Mucosa of rectum (tissue), 2 donors: Measurements from ENCODE around the gene IMMP2L.

ENCODE experiments used
- H3K27ac ChIP-seq, 2 donors: one replicate each; pipeline ENCODE4 v1.7.0; 2013; ENCODE audit warnings: inconsistent platforms in 2 of 2, low read depth in 2 of 2, low read length in 2 of 2
- H3K27me3 ChIP-seq, 2 donors: one replicate each; pipeline ENCODE4 v1.7.0; 2013; ENCODE audit warnings: low read length in 2 of 2; ENCODE audit not compliant: control insufficient read depth in 2 of 2, insufficient read depth in 2 of 2
- H3K36me3 ChIP-seq, 2 donors: one replicate each; pipeline ENCODE4 v1.7.0; 2013; ENCODE audit warnings: low read length in 2 of 2; ENCODE audit not compliant: control insufficient read depth in 2 of 2, insufficient read depth in 2 of 2
- H3K4me1 ChIP-seq, 2 donors: one replicate each; pipeline ENCODE4 v1.7.0; 2013; ENCODE audit warnings: low read length in 2 of 2, mild to moderate bottlenecking in 1 of 2; ENCODE audit not compliant: control insufficient read depth in 2 of 2, insufficient read depth in 2 of 2
- H3K4me3 ChIP-seq, 2 donors: one replicate each; pipeline ENCODE4 v1.7.0; 2013; ENCODE audit warnings: low read length in 2 of 2
- H3K9ac ChIP-seq, 2 donors: one replicate each; pipeline ENCODE4 v1.7.0; 2013; ENCODE audit warnings: low read length in 2 of 2, low read depth in 1 of 2, mild to moderate bottlenecking in 1 of 2
- H3K9me3 ChIP-seq, 2 donors: one replicate each; pipeline ENCODE4 v1.7.0; 2013; ENCODE audit warnings: low read length in 2 of 2; ENCODE audit not compliant: control insufficient read depth in 2 of 2
- donor health status: healthy.
- donor health status: Normal muscosa, but diverticular disease.

Gene IMMP2L

GRCh38 chr7:110784749-110785148 lies 777.5 kb downstream of the IMMP2L start:
- Histone ChIP-seq H3K4me1 (no peaks in the 10 kb centered on the region), H3K27ac (no peak overlapping the region), H3K27me3 (no peaks in the 10 kb centered on the region), H3K9ac (no peak overlapping the region), H3K36me3 (no peaks in the 10 kb centered on the region), H3K9me3 (no peaks in the 10 kb centered on the region), H3K4me3 (no peak overlapping the region)

GRCh38 chr7:110780712-110781111 lies 781.6 kb downstream of the IMMP2L start:
- Histone ChIP-seq H3K27ac (no peak overlapping the region), H3K9ac (no peak overlapping the region), H3K36me3 (no peaks in the 10 kb centered on the region), H3K9me3 (no peaks in the 10 kb centered on the region), H3K4me1 (no peaks in the 10 kb centered on the region), H3K27me3 (no peaks in the 10 kb centered on the region), H3K4me3 (no peak overlapping the region)

GRCh38 chr7:110779339-110779738 lies 783.0 kb downstream of the IMMP2L start:
- no peaks in the 10 kb centered on the region for H3K27me3 ChIP-seq
- H3K9me3 ChIP-seq: no peaks in the 10 kb centered on the region
- H3K36me3 ChIP-seq: no peaks in the 10 kb centered on the region
- no peaks in the 10 kb centered on the region for H3K4me1 ChIP-seq
- no peak overlapping the region for H3K9ac ChIP-seq
- H3K27ac ChIP-seq: no peak overlapping the region
- no peak overlapping the region for H3K4me3 ChIP-seq

- Histone ChIP-seq H3K4me1 (no peaks in the 10 kb centered on the region), H3K27ac (no peak overlapping the region), H3K4me3 (no peak overlapping the region), H3K9me3 (no peaks in the 10 kb centered on the region), H3K36me3 (no peaks in the 10 kb centered on the region), H3K9ac (no peak overlapping the region), H3K27me3 (no peaks in the 10 kb centered on the region)
These were observed 787.2 kb downstream of the IMMP2L start for GRCh38 chr7:110775046-110775445.

GRCh38 chr7:110774071-110774470 lies 788.2 kb downstream of the IMMP2L start:
- H3K4me3 ChIP-seq: no peak overlapping the region

GRCh38 chr7:110772615-110773014 lies 789.7 kb downstream of the IMMP2L start:
- H3K27me3 ChIP-seq: no peaks in the 10 kb centered on the region
- no peaks in the 10 kb centered on the region for H3K36me3 ChIP-seq
- no peak overlapping the region for H3K27ac ChIP-seq
- no peaks in the 10 kb centered on the region for H3K4me1 ChIP-seq
- H3K4me3 ChIP-seq: no peak overlapping the region
- no peak overlapping the region for H3K9ac ChIP-seq
- no peaks in the 10 kb centered on the region for H3K9me3 ChIP-seq

More at GRCh38 chr7:110774071-110774470, 788.2 kb downstream of the IMMP2L start:
- Histone ChIP-seq H3K9me3 (no peaks in the 10 kb centered on the region), H3K27me3 (no peaks in the 10 kb centered on the region), H3K36me3 (no peaks in the 10 kb centered on the region), H3K4me1 (no peaks in the 10 kb centered on the region), H3K9ac (no peak overlapping the region), H3K27ac (no peak overlapping the region)

- Histone ChIP-seq H3K27me3 (no peaks in the 10 kb centered on the region), H3K27ac (no peak overlapping the region), H3K9ac (no peak overlapping the region), H3K9me3 (no peaks in the 10 kb centered on the region), H3K4me1 (no peaks in the 10 kb centered on the region), H3K4me3 (no peak overlapping the region), H3K36me3 (no peaks in the 10 kb centered on the region)
These were observed 790.6 kb downstream of the IMMP2L start for GRCh38 chr7:110771717-110772116.

GRCh38 chr7:110767550-110768110 lies 794.7 kb downstream of the IMMP2L start:
- Histone ChIP-seq H3K36me3 (no peaks in the 10 kb centered on the region), H3K27me3 (no peaks in the 10 kb centered on the region), H3K9ac (no peak overlapping the region), H3K9me3 (no peaks in the 10 kb centered on the region), H3K4me3 (no peak overlapping the region), H3K4me1 (no peaks in the 10 kb centered on the region), H3K27ac (no peak overlapping the region)

GRCh38 chr7:110766864-110767263 lies 795.4 kb downstream of the IMMP2L start:
- Histone ChIP-seq H3K4me3 (no peak overlapping the region), H3K36me3 (no peaks in the 10 kb centered on the region), H3K9me3 (no peaks in the 10 kb centered on the region), H3K9ac (no peak overlapping the region), H3K27ac (no peak overlapping the region), H3K27me3 (no peaks in the 10 kb centered on the region), H3K4me1 (no peaks in the 10 kb centered on the region)

GRCh38 chr7:110764852-110765251 lies 797.4 kb downstream of the IMMP2L start:
- Histone ChIP-seq H3K9ac (no peak overlapping the region), H3K4me3 (no peak overlapping the region), H3K4me1 (no peaks in the 10 kb centered on the region), H3K36me3 (no peaks in the 10 kb centered on the region), H3K27ac (no peak overlapping the region), H3K27me3 (no peaks in the 10 kb centered on the region), H3K9me3 (no peaks in the 10 kb centered on the region)
